MG63 (cell line): ENCODE results near the gene PIGX. TPM values are rescaled to one million over a fixed set of nuclear protein-coding genes. Genes with fewer than 3 reads are reported as not detected.
"Not testable (repeated sequence)": the region's sequence is repeated elsewhere in the genome, so short reads cannot be mapped to it uniquely, and the experiment has no call there.

Experiments used
- DNase-seq: peaks from one replicate; pipeline ENCODE4 v3.0.0-alpha.2; 2020
- H3K27me3 ChIP-seq: fragments of 250-450 bp; sonication (Bioruptor Pico); 2 replicates; pipeline ENCODE4 v1.5.1; 2020; ENCODE audit warnings: mild to moderate bottlenecking, moderate library complexity
- H3K36me3 ChIP-seq: fragments of 250-450 bp; sonication (Bioruptor Pico); 2 replicates; pipeline ENCODE4 v1.5.1; 2020; ENCODE audit warnings: mild to moderate bottlenecking, moderate library complexity
- H3K4me3 ChIP-seq: fragments of 250-450 bp; sonication (Bioruptor Pico); 2 replicates; pipeline ENCODE4 v1.5.1; 2020; ENCODE audit warnings: mild to moderate bottlenecking, moderate library complexity
- H3K9me3 ChIP-seq: fragments of 250-450 bp; sonication (Bioruptor Pico); 2 replicates; pipeline ENCODE4 v1.5.1; 2020; ENCODE audit warnings: mild to moderate bottlenecking, moderate library complexity
- total RNA-seq: library from RNA; depleted of rRNA; stranded (reverse); fragments of >200 nt; shearing (Covaris generic); gene quantifications from 2 replicates; pipeline ENCODE4 v1.2.3, GENCODE V29; 2014; ENCODE audit warnings: low replicate concordance

The PIGX gene
- total RNA-seq, 1 experiment from 2014 or later, result 58.7 TPM

GRCh38 chr3:196739671-196740480, 27.7 kb downstream of the PIGX start, which contains the start of gene PAK2:
TSS of gene PAK2 (plus strand) at chr3:196739857. CDS start at chr3:196782647, 42,790 bp downstream.
- H3K27me3 ChIP-seq, result no peaks in the 10 kb centered on the region
- H3K4me3 ChIP-seq, result peak within 1 kb of the TSS; percentile 86
- peaks cover 36% of the 10 kb centered on the region for H3K36me3 ChIP-seq
- H3K9me3 ChIP-seq, result peaks cover 4% of the 10 kb centered on the region
- peak; percentile 95 for DNase-seq

GRCh38 chr3:196740481-196741248, 28.5 kb downstream of the PIGX start:
- Histone ChIP-seq H3K36me3 (peaks cover 35% of the 10 kb centered on the region), H3K9me3 (peaks cover 4% of the 10 kb centered on the region), H3K27me3 (no peaks in the 10 kb centered on the region), H3K4me3 (peak overlapping the region; percentile 86)
- peak; percentile 23 for DNase-seq

- no peak for DNase-seq
- Histone ChIP-seq H3K9me3 (peaks cover 4% of the 10 kb centered on the region), H3K4me3 (peak overlapping the region; percentile 86), H3K36me3 (peaks cover 37% of the 10 kb centered on the region), H3K27me3 (no peaks in the 10 kb centered on the region)
Measured at GRCh38 chr3:196741249-196741889, 29.2 kb downstream of the PIGX start.

- H3K9me3 ChIP-seq, DNase-seq, H3K4me3 ChIP-seq, H3K27me3 ChIP-seq: not testable (repeated sequence)
- H3K36me3 ChIP-seq, result peaks cover 46% of the 10 kb centered on the region
Measured at GRCh38 chr3:196743569-196743968, 31.4 kb downstream of the PIGX start.

GRCh38 chr3:196749125-196749524, 36.9 kb downstream of the PIGX start:
- H3K36me3 ChIP-seq, result peaks cover 60% of the 10 kb centered on the region
- H3K27me3 ChIP-seq, result no peaks in the 10 kb centered on the region
- no peak overlapping the region for H3K4me3 ChIP-seq
- H3K9me3 ChIP-seq, result peaks cover 6% of the 10 kb centered on the region; the same call in 1 of the 2 replicates
- no peak for DNase-seq

- no peak for DNase-seq
- no peaks in the 10 kb centered on the region for H3K27me3 ChIP-seq
- H3K36me3 ChIP-seq, result peaks cover 66% of the 10 kb centered on the region
- no peak overlapping the region for H3K4me3 ChIP-seq
- H3K9me3 ChIP-seq, result peaks cover 16% of the 10 kb centered on the region
Measured at GRCh38 chr3:196753201-196753600, 41.0 kb downstream of the PIGX start.

- DNase-seq, result no peak
- Histone ChIP-seq H3K9me3 (peaks cover 16% of the 10 kb centered on the region), H3K27me3 (no peaks in the 10 kb centered on the region), H3K4me3 (no peak overlapping the region), H3K36me3 (peaks cover 60% of the 10 kb centered on the region)
Measured at GRCh38 chr3:196754091-196754981, 42.2 kb downstream of the PIGX start.

GRCh38 chr3:196756732-196757131, 44.6 kb downstream of the PIGX start:
- Histone ChIP-seq H3K36me3 (peaks cover 56% of the 10 kb centered on the region), H3K27me3 (no peaks in the 10 kb centered on the region), H3K4me3 (no peak overlapping the region)

GRCh38 chr3:196757876-196758739, 45.9 kb downstream of the PIGX start:
- peaks cover 47% of the 10 kb centered on the region for H3K36me3 ChIP-seq
- no peaks in the 10 kb centered on the region for H3K27me3 ChIP-seq
- H3K4me3 ChIP-seq, result no peak overlapping the region
- H3K9me3 ChIP-seq, result peaks cover 16% of the 10 kb centered on the region
- peak; percentile 12 for DNase-seq

More at GRCh38 chr3:196756732-196757131, 44.6 kb downstream of the PIGX start:
- no peak for DNase-seq
- peaks cover 16% of the 10 kb centered on the region for H3K9me3 ChIP-seq

- H3K4me3 ChIP-seq, result no peak overlapping the region
- no peaks in the 10 kb centered on the region for H3K9me3 ChIP-seq
- H3K36me3 ChIP-seq, result peaks cover 20% of the 10 kb centered on the region
- no peaks in the 10 kb centered on the region for H3K27me3 ChIP-seq
- DNase-seq, result no peak
Measured at GRCh38 chr3:196763179-196763578, 51.0 kb downstream of the PIGX start.

- DNase-seq, result no peak
- H3K9me3 ChIP-seq, result no peaks in the 10 kb centered on the region
Measured at GRCh38 chr3:196765454-196765853, 53.3 kb downstream of the PIGX start.

GRCh38 chr3:196771067-196771466, 58.9 kb downstream of the PIGX start:
- Histone ChIP-seq H3K36me3 (peaks cover 32% of the 10 kb centered on the region), H3K4me3 (no peak overlapping the region), H3K27me3 (no peaks in the 10 kb centered on the region), H3K9me3 (peaks cover 7% of the 10 kb centered on the region)
- no peak for DNase-seq

More at GRCh38 chr3:196765454-196765853, 53.3 kb downstream of the PIGX start:
- Histone ChIP-seq H3K4me3 (no peak overlapping the region), H3K27me3 (no peaks in the 10 kb centered on the region), H3K36me3 (peaks cover 14% of the 10 kb centered on the region)

GRCh38 chr3:196772102-196772501, 59.9 kb downstream of the PIGX start:
- Histone ChIP-seq H3K27me3 (no peaks in the 10 kb centered on the region), H3K9me3 (peaks cover 7% of the 10 kb centered on the region), H3K4me3 (no peak overlapping the region), H3K36me3 (peaks cover 32% of the 10 kb centered on the region)
- DNase-seq, result no peak

- H3K4me3 ChIP-seq, result no peak overlapping the region
- peaks cover 7% of the 10 kb centered on the region for H3K9me3 ChIP-seq
- H3K36me3 ChIP-seq, result peaks cover 30% of the 10 kb centered on the region
- H3K27me3 ChIP-seq, result no peaks in the 10 kb centered on the region
- DNase-seq, result no peak
Measured at GRCh38 chr3:196772897-196773296, 60.7 kb downstream of the PIGX start.

- H3K36me3 ChIP-seq, result peaks cover 22% of the 10 kb centered on the region
- DNase-seq, result peak; percentile 50
- no peaks in the 10 kb centered on the region for H3K27me3 ChIP-seq
- peaks cover 7% of the 10 kb centered on the region for H3K9me3 ChIP-seq
- H3K4me3 ChIP-seq, result no peak overlapping the region
Measured at GRCh38 chr3:196774191-196774820, 62.1 kb downstream of the PIGX start.
